ENCODE measurements around the gene TSPAN14. TPM values are rescaled to one million over a fixed set of nuclear protein-coding genes. Genes with fewer than 3 reads are reported as not detected.

The TSPAN14 gene
- total and polyA plus RNA-seq, 2 of the 13 experiments (the other 11 are each of a cell fraction or from before 2014, with no cell fraction given) = 24.1 to 80.6 TPM

- no peak for TF ChIP-seq ZNF180 (CRISPR knock-in tag; IDR thresholded peaks at IDR 0.05; ENCODE audit: borderline replicate concordance, low read depth)
- peak; percentile 67; the same call in 1 of the 2 replicates for TF ChIP-seq RXRB (CRISPR knock-in tag; IDR thresholded peaks at IDR 0.05; ENCODE audit: borderline replicate concordance)
- TF ChIP-seq ZNF569 (CRISPR knock-in tag; IDR thresholded peaks at IDR 0.05; ENCODE audit: borderline replicate concordance) = no peak
- peak; percentile 53; the same call in 1 of the 2 replicates for TF ChIP-seq RCOR2 (CRISPR knock-in tag; IDR thresholded peaks at IDR 0.05)
- TF ChIP-seq PTBP1 (IDR thresholded peaks at IDR 0.05; ENCODE audit: low read depth, low read length, poor library complexity, severe bottlenecking) = no peak
- TF ChIP-seq CREB3 (CRISPR knock-in tag; IDR thresholded peaks at IDR 0.05) = no peak
- TF ChIP-seq ZNF124 (CRISPR knock-in tag; IDR thresholded peaks at IDR 0.05) = no peak
- TF ChIP-seq ELF3 (CRISPR knock-in tag; IDR thresholded peaks at IDR 0.05) = peak; percentile 68; the same call in 1 of the 2 replicates
- no peak for TF ChIP-seq ZIK1 (CRISPR knock-in tag; IDR thresholded peaks at IDR 0.05; ENCODE audit: borderline replicate concordance, low read depth)
- peak; percentile 57; the same call in 1 of the 2 replicates for TF ChIP-seq ZSCAN22 (CRISPR knock-in tag; IDR thresholded peaks at IDR 0.05)
- no peak for TF ChIP-seq ZNF609 (CRISPR knock-in tag; IDR thresholded peaks at IDR 0.05; ENCODE audit: borderline replicate concordance)
- peak; percentile 18; the same call in 1 of the 2 replicates for TF ChIP-seq ARID4A (CRISPR knock-in tag; IDR thresholded peaks at IDR 0.05; ENCODE audit: borderline replicate concordance)
- no peak for TF ChIP-seq SMC3 (IDR thresholded peaks at IDR 0.05; ENCODE audit: low read length)
- no peak for TF ChIP-seq ZBTB49 (CRISPR knock-in tag; IDR thresholded peaks at IDR 0.05; ENCODE audit: borderline replicate concordance)
Measured at GRCh38 chr10:80414142-80414895, 39.8 kb upstream of the TSPAN14 start (continued).
